ENCODE measurements around the gene FGL2. TPM values are rescaled to one million over a fixed set of nuclear protein-coding genes. Genes with fewer than 3 reads are reported as not detected.
"Not testable (repeated sequence)": the region's sequence is repeated elsewhere in the genome, so short reads cannot be mapped to it uniquely, and the experiment has no call there.

The FGL2 gene
- total RNA-seq, 2 experiments from 2014 or later, result 0.16 TPM

- ATAC-seq (no peak), DNase-seq (no peak)
- CTCF ChIA-PET, result interaction anchor here (1.0 to 3.5 kb wide), 2 partner anchors 8 to 11 kb away, joined by 3 to 16 read pairs; no protein-coding TSS in a partner anchor
- Mint-ChIP-seq H3K27me3 (no peaks in the 10 kb centered on the region), H3K4me1 (peaks cover 10% of the 10 kb centered on the region), H3K27ac (no peak overlapping the region), H3K36me3 (ENCODE audit: low read depth) (peaks cover 4% of the 10 kb centered on the region), H3K9me3 (ENCODE audit: low read depth) (peaks cover 8% of the 10 kb centered on the region), H3K4me3 (no peak overlapping the region)
- POLR2A ChIA-PET, result interaction anchor here (0.7 kb wide), 1 partner anchor 85 kb away, joined by 3 read pairs; no protein-coding TSS in a partner anchor
- intact Hi-C loops (cut with DNase I, micrococcal nuclease), result no loop called here
These were observed 35.7 kb upstream of the FGL2 start for GRCh38 chr7:77235276-77235675.

GRCh38 chr7:77232467-77232866 is 32.8 kb upstream of the FGL2 start:
- POLR2A ChIA-PET, result no interaction called here
- Mint-ChIP-seq H3K4me1 (no peaks in the 10 kb centered on the region), H3K27me3 (no peaks in the 10 kb centered on the region), H3K36me3 (ENCODE audit: low read depth) (peaks cover 9% of the 10 kb centered on the region), H3K9me3 (ENCODE audit: low read depth) (peaks cover 12% of the 10 kb centered on the region), H3K4me3 (no peak overlapping the region), H3K27ac (no peak overlapping the region)
- CTCF ChIA-PET, result interaction anchor here (0.9 to 1.0 kb wide), 2 partner anchors 15 to 19 kb away, joined by 3 to 5 read pairs; no protein-coding TSS in a partner anchor
- intact Hi-C loops (cut with DNase I, micrococcal nuclease), result no loop called here
- no peak for ATAC-seq
- DNase-seq, result no peak

- H3K27ac Mint-ChIP-seq; POLR2A ChIA-PET; intact Hi-C loops (cut with DNase I, micrococcal nuclease); H3K27me3 Mint-ChIP-seq; DNase-seq; ATAC-seq; H3K4me3 Mint-ChIP-seq; H3K4me1 Mint-ChIP-seq; H3K36me3 Mint-ChIP-seq (ENCODE audit: low read depth): not testable (repeated sequence)
- CTCF ChIA-PET, result interaction anchor here (1.0 kb wide), 1 partner anchor 13 kb away, joined by 3 read pairs; no protein-coding TSS in a partner anchor
- H3K9me3 Mint-ChIP-seq (ENCODE audit: low read depth), result peaks cover 12% of the 10 kb centered on the region
These were observed 29.2 kb upstream of the FGL2 start for GRCh38 chr7:77228795-77229194.

- intact Hi-C loops (cut with DNase I, micrococcal nuclease), result no loop called here
- POLR2A ChIA-PET, result no interaction called here
- Mint-ChIP-seq H3K4me3 (no peak overlapping the region), H3K9me3 (ENCODE audit: low read depth) (peaks cover 12% of the 10 kb centered on the region), H3K27me3 (no peaks in the 10 kb centered on the region), H3K36me3 (ENCODE audit: low read depth) (peaks cover 10% of the 10 kb centered on the region), H3K4me1 (peaks cover 21% of the 10 kb centered on the region), H3K27ac (no peak overlapping the region)
- no peak for DNase-seq
- no peak for ATAC-seq
- CTCF ChIA-PET, result interaction anchor here (1.0 kb wide), 1 partner anchor 21 kb away, joined by 3 read pairs; no protein-coding TSS in a partner anchor
These were observed 26.8 kb upstream of the FGL2 start for GRCh38 chr7:77226357-77226839.

- DNase-seq (no peak), ATAC-seq (no peak)
- ChIA-PET CTCF (interaction anchor here (0.9 to 1.6 kb wide), 2 partner anchors 22 to 24 kb away, joined by 3 read pairs; no protein-coding TSS in a partner anchor), POLR2A (no interaction called here)
- no peaks in the 10 kb centered on the region for H3K27me3 Mint-ChIP-seq
- H3K4me1 Mint-ChIP-seq, result peaks cover 22% of the 10 kb centered on the region
- no peak overlapping the region for H3K27ac Mint-ChIP-seq
- no peak overlapping the region for H3K4me3 Mint-ChIP-seq
- intact Hi-C loops (cut with DNase I, micrococcal nuclease), result no loop called here
- peaks cover 8% of the 10 kb centered on the region for H3K9me3 Mint-ChIP-seq (ENCODE audit: low read depth)
- H3K36me3 Mint-ChIP-seq (ENCODE audit: low read depth), result peaks cover 13% of the 10 kb centered on the region
These were observed 23.6 kb upstream of the FGL2 start for GRCh38 chr7:77223261-77223660.

GRCh38 chr7:77222819-77223218 is 23.2 kb upstream of the FGL2 start:
- Mint-ChIP-seq H3K9me3 (ENCODE audit: low read depth) (peaks cover 8% of the 10 kb centered on the region), H3K27ac (no peak overlapping the region), H3K4me3 (no peak overlapping the region), H3K4me1 (peaks cover 22% of the 10 kb centered on the region), H3K27me3 (no peaks in the 10 kb centered on the region), H3K36me3 (ENCODE audit: low read depth) (peaks cover 10% of the 10 kb centered on the region)
- intact Hi-C loops (cut with DNase I, micrococcal nuclease), result no loop called here
- DNase-seq, result no peak
- POLR2A ChIA-PET, result no interaction called here
- CTCF ChIA-PET, result interaction anchor here (0.7 to 1.6 kb wide), 3 partner anchors 17 to 25 kb away, joined by 3 to 4 read pairs (median 3); no protein-coding TSS in a partner anchor
- ATAC-seq, result no peak

- POLR2A ChIA-PET, result no interaction called here
- Mint-ChIP-seq H3K9me3 (ENCODE audit: low read depth) (peaks cover 8% of the 10 kb centered on the region), H3K4me3 (no peak overlapping the region), H3K4me1 (peaks cover 22% of the 10 kb centered on the region), H3K36me3 (ENCODE audit: low read depth) (peaks cover 10% of the 10 kb centered on the region), H3K27me3 (no peaks in the 10 kb centered on the region), H3K27ac (no peak overlapping the region)
- no peak for DNase-seq
- intact Hi-C loops (cut with DNase I, micrococcal nuclease), result no loop called here
- CTCF ChIA-PET, result no interaction called here
- ATAC-seq, result no peak
These were observed 22.4 kb upstream of the FGL2 start for GRCh38 chr7:77222065-77222464.

GRCh38 chr7:77219701-77220331 is 20.2 kb upstream of the FGL2 start:
- CTCF ChIA-PET; ATAC-seq; DNase-seq; H3K4me3 Mint-ChIP-seq; H3K27ac Mint-ChIP-seq; H3K9me3 Mint-ChIP-seq (ENCODE audit: low read depth); H3K27me3 Mint-ChIP-seq; intact Hi-C loops (cut with DNase I, micrococcal nuclease): not testable (repeated sequence)
- peaks cover 22% of the 10 kb centered on the region for H3K4me1 Mint-ChIP-seq
- POLR2A ChIA-PET, result interaction anchor here (0.6 kb wide), 1 partner anchor 45 kb away, joined by 3 read pairs; no protein-coding TSS in a partner anchor
- peaks cover 10% of the 10 kb centered on the region for H3K36me3 Mint-ChIP-seq (ENCODE audit: low read depth)

- CTCF ChIA-PET, result no interaction called here
- DNase-seq (no peak), ATAC-seq (no peak)
- intact Hi-C loops (cut with DNase I, micrococcal nuclease), result no loop called here
- POLR2A ChIA-PET, result no interaction called here
- Mint-ChIP-seq H3K4me1 (peaks cover 12% of the 10 kb centered on the region), H3K27ac (no peak overlapping the region), H3K36me3 (ENCODE audit: low read depth) (peaks cover 10% of the 10 kb centered on the region), H3K4me3 (no peak overlapping the region), H3K27me3 (no peaks in the 10 kb centered on the region), H3K9me3 (ENCODE audit: low read depth) (peaks cover 10% of the 10 kb centered on the region)
These were observed 18.0 kb upstream of the FGL2 start for GRCh38 chr7:77217474-77218185.

- no peaks in the 10 kb centered on the region for H3K27me3 Mint-ChIP-seq
- intact Hi-C loops (cut with DNase I, micrococcal nuclease), result no loop called here
- H3K27ac Mint-ChIP-seq, result no peak overlapping the region
- peaks cover 10% of the 10 kb centered on the region for H3K9me3 Mint-ChIP-seq (ENCODE audit: low read depth)
- DNase-seq (no peak), ATAC-seq (no peak)
- ChIA-PET CTCF (no interaction called here), POLR2A (no interaction called here)
- H3K4me1 Mint-ChIP-seq, result peaks cover under 1% of the 10 kb centered on the region
- peaks cover 9% of the 10 kb centered on the region for H3K36me3 Mint-ChIP-seq (ENCODE audit: low read depth)
- H3K4me3 Mint-ChIP-seq, result no peak overlapping the region
These were observed 16.7 kb upstream of the FGL2 start for GRCh38 chr7:77216181-77216845.

GRCh38 chr7:77209479-77210139 is 10.0 kb upstream of the FGL2 start:
- no peak for DNase-seq
- Mint-ChIP-seq H3K4me3 (no peak overlapping the region), H3K9me3 (ENCODE audit: low read depth) (peaks cover 26% of the 10 kb centered on the region), H3K4me1 (no peaks in the 10 kb centered on the region), H3K36me3 (ENCODE audit: low read depth) (peaks cover 11% of the 10 kb centered on the region), H3K27ac (no peak overlapping the region), H3K27me3 (no peaks in the 10 kb centered on the region)
- POLR2A ChIA-PET, result no interaction called here
- intact Hi-C loops (cut with DNase I, micrococcal nuclease), result no loop called here
- ATAC-seq, result no peak
- CTCF ChIA-PET, result no interaction called here
